Spleen (tissue), 7 donors: ENCODE data around the gene TAF4.

Experiments
- CTCF ChIP-seq, 11 experiments: fragments of 200-600 bp in 7 of 11; fragments of 450-650 bp in 4 of 11; sonication (generic) in 4 of 11; IDR thresholded peaks in 8 of 11; conservative IDR thresholded peaks in 3 of 11; 1 replicate in 7 of 11; 2 replicates in 4 of 11; pipeline versions ENCODE4 v1.4.0 to v1.8.0; 2016 to 2021; ENCODE audit warnings: antibody characterized with exemption in 11 of 11, inconsistent platforms in 4 of 11, mild to moderate bottlenecking in 1 of 11
- POLR2A ChIP-seq, 3 donors: fragments of 450-650 bp; IDR thresholded peaks; one replicate each; pipeline ENCODE4 v1.5.1; 2017; ENCODE audit warnings: antibody characterized with exemption in 3 of 3, mild to moderate bottlenecking in 1 of 3
- POLR2AphosphoS5 ChIP-seq, 3 donors: sonication (generic); formaldehyde crosslinking; IDR thresholded peaks; one replicate each; pipeline ENCODE4 v1.5.1; 2017; ENCODE audit warnings: antibody characterized with exemption in 3 of 3
- donor health status: DM: no; HTN: no; CAD: no; lungs with moderate emphysema.
- donor health status: DM: no; HTN: no; CAD: no.
- donor health status: DM: no; HTN: no; CAD: no.

DNA sequence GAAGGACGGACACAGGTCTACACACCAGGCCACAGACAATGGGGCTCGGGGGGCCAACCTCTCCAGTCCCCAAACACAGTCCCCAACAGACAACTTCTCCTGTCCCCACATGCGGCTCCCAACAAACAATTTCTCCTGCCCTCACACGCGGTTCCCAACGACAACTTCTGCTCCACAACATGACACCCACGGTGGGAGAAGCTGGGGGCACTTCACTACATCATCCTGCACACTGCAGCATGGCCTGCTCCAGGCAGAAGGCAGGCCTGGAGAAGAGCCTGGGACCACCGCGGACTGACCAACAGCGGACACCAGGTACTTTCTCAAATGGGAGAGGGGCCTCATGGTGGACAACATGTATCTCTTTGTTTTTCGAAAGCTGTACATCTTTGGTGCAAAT, 6.7 kb downstream of the TAF4 start:
- no peak for TF ChIP-seq CTCF (IDR thresholded peaks at IDR 0.05 in 8 of 11, conservative IDR thresholded peaks at IDR 0.05 in 3 of 11)
- TF ChIP-seq POLR2AphosphoS5 (IDR thresholded peaks at IDR 0.05), result no peak
- TF ChIP-seq POLR2A (IDR thresholded peaks at IDR 0.05), result no peak
